Stomach smooth muscle (tissue), 2 donors: Measurements from ENCODE around the gene UGGT1.
"Not testable (repeated sequence)": the region's sequence is repeated elsewhere in the genome, so short reads cannot be mapped to it uniquely, and the experiment has no call there.

ENCODE experiments used
- H3K27ac ChIP-seq: one replicate; pipeline ENCODE4 v1.7.0; 2013; ENCODE audit warnings: mild to moderate bottlenecking, low read length, inconsistent platforms
- H3K27me3 ChIP-seq, 2 donors: one replicate each; pipeline ENCODE4 v1.7.0; 2013; ENCODE audit warnings: low read length in 2 of 2; ENCODE audit not compliant: insufficient read depth in 2 of 2, control insufficient read depth in 1 of 2
- H3K36me3 ChIP-seq, 2 donors: one replicate each; pipeline ENCODE4 v1.7.0; 2013; ENCODE audit warnings: low read length in 2 of 2; ENCODE audit not compliant: control insufficient read depth in 2 of 2, insufficient read depth in 2 of 2
- H3K4me1 ChIP-seq: one replicate; pipeline ENCODE4 v1.7.0; 2013; ENCODE audit warnings: low read length; ENCODE audit not compliant: control insufficient read depth, insufficient read depth
- H3K4me3 ChIP-seq, 2 donors: one replicate each; pipeline ENCODE4 v1.7.0; 2013; ENCODE audit warnings: low read length in 2 of 2
- H3K9ac ChIP-seq, 2 donors: one replicate each; pipeline ENCODE4 v1.7.0; 2013; ENCODE audit warnings: low read length in 2 of 2, mild to moderate bottlenecking in 1 of 2
- H3K9me3 ChIP-seq, 2 donors: one replicate each; pipeline ENCODE4 v1.7.0; 2013; ENCODE audit warnings: low read length in 2 of 2; ENCODE audit not compliant: control insufficient read depth in 2 of 2
- donor health status: healthy.
- donor health status: Pancreatic carcinoma.

Gene UGGT1

GRCh38 chr2:128169933-128170709 is 79.1 kb downstream of the UGGT1 start:
- H3K27me3 ChIP-seq, result no peaks in the 10 kb centered on the region
- H3K36me3 ChIP-seq, result peaks cover 46 to 51% of the 10 kb centered on the region in 2 donors
- no peak overlapping the region for H3K27ac ChIP-seq
- H3K9me3 ChIP-seq, result no peaks in the 10 kb centered on the region
- no peak overlapping the region for H3K4me3 ChIP-seq
- no peak overlapping the region for H3K9ac ChIP-seq
- H3K4me1 ChIP-seq, result no peaks in the 10 kb centered on the region

GRCh38 chr2:128170776-128171175 is 79.8 kb downstream of the UGGT1 start:
- H3K27ac ChIP-seq, result no peak overlapping the region
- H3K9ac ChIP-seq, result no peak overlapping the region
- H3K4me3 ChIP-seq, result no peak overlapping the region
- no peaks in the 10 kb centered on the region for H3K27me3 ChIP-seq
- H3K36me3 ChIP-seq, result peaks cover 52 to 55% of the 10 kb centered on the region in 2 donors
- H3K9me3 ChIP-seq, result no peaks in the 10 kb centered on the region
- no peaks in the 10 kb centered on the region for H3K4me1 ChIP-seq

- no peaks in the 10 kb centered on the region for H3K9me3 ChIP-seq
- H3K9ac ChIP-seq, result no peak overlapping the region
- peaks cover 49 to 51% of the 10 kb centered on the region in 2 donors for H3K36me3 ChIP-seq
- H3K4me1 ChIP-seq, result no peaks in the 10 kb centered on the region
- no peak overlapping the region for H3K4me3 ChIP-seq
- no peak overlapping the region for H3K27ac ChIP-seq
- no peaks in the 10 kb centered on the region for H3K27me3 ChIP-seq
These were observed 81.2 kb downstream of the UGGT1 start for GRCh38 chr2:128172191-128172590.

- H3K27ac ChIP-seq, H3K9me3 ChIP-seq, H3K9ac ChIP-seq, H3K4me1 ChIP-seq, H3K4me3 ChIP-seq, H3K27me3 ChIP-seq: not testable (repeated sequence)
- peaks cover 49 to 53% of the 10 kb centered on the region in 2 donors for H3K36me3 ChIP-seq
These were observed 83.1 kb downstream of the UGGT1 start for GRCh38 chr2:128174067-128174466.

GRCh38 chr2:128177315-128177714 is 86.3 kb downstream of the UGGT1 start:
- Histone ChIP-seq H3K27me3 (no peaks in the 10 kb centered on the region), H3K4me1 (peaks cover 9% of the 10 kb centered on the region), H3K4me3 (no peak overlapping the region), H3K9ac (no peak overlapping the region), H3K9me3 (no peaks in the 10 kb centered on the region), H3K27ac (no peak overlapping the region), H3K36me3 (peaks cover 42 to 47% of the 10 kb centered on the region in 2 donors)

GRCh38 chr2:128178149-128178649 is 87.2 kb downstream of the UGGT1 start:
- peaks cover 34 to 40% of the 10 kb centered on the region in 2 donors for H3K36me3 ChIP-seq
- no peak overlapping the region for H3K4me3 ChIP-seq
- peaks cover 9% of the 10 kb centered on the region for H3K4me1 ChIP-seq
- H3K27ac ChIP-seq, result peak overlapping the region; percentile 82
- H3K9me3 ChIP-seq, result no peaks in the 10 kb centered on the region
- H3K27me3 ChIP-seq, result no peaks in the 10 kb centered on the region
- no peak overlapping the region for H3K9ac ChIP-seq

GRCh38 chr2:128178650-128179460 is 87.9 kb downstream of the UGGT1 start:
- no peaks in the 10 kb centered on the region for H3K9me3 ChIP-seq
- peaks cover 9% of the 10 kb centered on the region for H3K4me1 ChIP-seq
- peak overlapping the region; percentile 43 to 54 for H3K9ac ChIP-seq
- H3K27ac ChIP-seq, result peak overlapping the region; percentile 82
- H3K36me3 ChIP-seq, result peaks cover 33 to 37% of the 10 kb centered on the region in 2 donors
- no peak overlapping the region for H3K4me3 ChIP-seq
- H3K27me3 ChIP-seq, result no peaks in the 10 kb centered on the region

GRCh38 chr2:128179461-128179755 is 88.4 kb downstream of the UGGT1 start:
- Histone ChIP-seq H3K4me3 (no peak overlapping the region), H3K36me3 (peaks cover 32 to 36% of the 10 kb centered on the region in 2 donors), H3K9me3 (no peaks in the 10 kb centered on the region), H3K27ac (peak overlapping the region; percentile 82), H3K27me3 (no peaks in the 10 kb centered on the region), H3K9ac (peak overlapping the region; percentile 14 to 54), H3K4me1 (peaks cover 9% of the 10 kb centered on the region)

GRCh38 chr2:128180031-128180430 is 89.0 kb downstream of the UGGT1 start:
- no peak overlapping the region for H3K27ac ChIP-seq
- H3K9ac ChIP-seq, result no peak overlapping the region
- no peaks in the 10 kb centered on the region for H3K27me3 ChIP-seq
- peaks cover 26 to 31% of the 10 kb centered on the region in 2 donors for H3K36me3 ChIP-seq
- no peak overlapping the region for H3K4me3 ChIP-seq
- no peaks in the 10 kb centered on the region for H3K9me3 ChIP-seq
- H3K4me1 ChIP-seq, result peaks cover 9% of the 10 kb centered on the region

GRCh38 chr2:128185576-128185975 is 94.6 kb downstream of the UGGT1 start:
- no peaks in the 10 kb centered on the region for H3K9me3 ChIP-seq
- peaks cover 9 to 19% of the 10 kb centered on the region in 2 donors for H3K36me3 ChIP-seq
- no peak overlapping the region for H3K4me3 ChIP-seq
- H3K27me3 ChIP-seq, result no peaks in the 10 kb centered on the region
- no peak overlapping the region for H3K9ac ChIP-seq
- no peaks in the 10 kb centered on the region for H3K4me1 ChIP-seq
- no peak overlapping the region for H3K27ac ChIP-seq
